Left lung (tissue), 10 donors: ENCODE data around the gene TANGO2. TPM values are rescaled to one million over a fixed set of nuclear protein-coding genes. Genes with fewer than 3 reads are reported as not detected.

Experiments used
- ATAC-seq: fragments of 200-7000 bp; cut with Tn5 transposase; one replicate; pipeline ENCODE4 v1.9.1; 2020; ENCODE audit warnings: moderate library complexity
- DNase-seq, 4 donors: peaks; one replicate each; pipeline ENCODE4 v3.0.0-alpha.2; 2013 to 2020
- H3K27ac ChIP-seq, 2 donors: fragments of 200-600 bp; sonication (generic) in 1 of 2; one replicate each; pipeline versions ENCODE4 v1.5.0 to v1.8.0; 2020 to 2021
- H3K27me3 ChIP-seq, 2 donors: fragments of 200-600 bp; sonication (generic) in 1 of 2; one replicate each; pipeline versions ENCODE4 v1.5.0 to v1.8.0; 2020 to 2021
- H3K36me3 ChIP-seq, 2 donors: fragments of 200-600 bp; sonication (generic) in 1 of 2; one replicate each; pipeline versions ENCODE4 v1.5.0 to v1.8.0; 2020 to 2021
- H3K4me1 ChIP-seq, 2 donors: fragments of 200-600 bp; one replicate each; pipeline ENCODE4 v1.8.0; 2021
- H3K4me3 ChIP-seq, 2 donors: fragments of 200-600 bp; sonication (generic) in 1 of 2; one replicate each; pipeline versions ENCODE4 v1.5.0 to v1.8.0; 2020 to 2021; ENCODE audit warnings: mild to moderate bottlenecking in 1 of 2
- H3K9me3 ChIP-seq, 2 donors: fragments of 200-600 bp; sonication (generic) in 1 of 2; one replicate each; pipeline versions ENCODE4 v1.5.0 to v1.8.0; 2020 to 2021
- CTCF ChIP-seq, 2 donors: fragments of 200-600 bp; sonication (generic) in 1 of 2; IDR thresholded peaks; one replicate each; pipeline versions ENCODE4 v1.5.0 to v1.8.0; 2021; ENCODE audit warnings: antibody characterized with exemption in 2 of 2
- intact Hi-C, 2 donors: fragments of 100-400 bp; cut with DNase I; formaldehyde crosslinking; loops; one replicate each; pipeline versions ENCODE4 v1.11.2 to v1.14.2; 2022
- polyA plus RNA-seq, 6 donors: library from polyadenylated mRNA; unstranded; fragments of 120-200 nt; gene quantifications; one replicate each; pipeline ENCODE4 v1.2.1, GENCODE V29; 2013; ENCODE audit not compliant: insufficient read length in 6 of 6
- total RNA-seq, 2 donors: library from RNA; stranded (reverse); fragmentation: NEBNext Ultra II Directional; extraction: Animal tissue kit (Norgen Biotek cat#: 25700); gene quantifications; one replicate each; pipeline ENCODE4 v1.2.1, GENCODE V29; 2021
- donor health status: DM: no; HTN: yes; CAD: no.
- donor health status: DM: no; HTN: no; CAD: no.

Gene TANGO2
- total and polyA plus RNA-seq, 8 donors = 10.9 to 47.2 (median 13.6) TPM

DNA sequence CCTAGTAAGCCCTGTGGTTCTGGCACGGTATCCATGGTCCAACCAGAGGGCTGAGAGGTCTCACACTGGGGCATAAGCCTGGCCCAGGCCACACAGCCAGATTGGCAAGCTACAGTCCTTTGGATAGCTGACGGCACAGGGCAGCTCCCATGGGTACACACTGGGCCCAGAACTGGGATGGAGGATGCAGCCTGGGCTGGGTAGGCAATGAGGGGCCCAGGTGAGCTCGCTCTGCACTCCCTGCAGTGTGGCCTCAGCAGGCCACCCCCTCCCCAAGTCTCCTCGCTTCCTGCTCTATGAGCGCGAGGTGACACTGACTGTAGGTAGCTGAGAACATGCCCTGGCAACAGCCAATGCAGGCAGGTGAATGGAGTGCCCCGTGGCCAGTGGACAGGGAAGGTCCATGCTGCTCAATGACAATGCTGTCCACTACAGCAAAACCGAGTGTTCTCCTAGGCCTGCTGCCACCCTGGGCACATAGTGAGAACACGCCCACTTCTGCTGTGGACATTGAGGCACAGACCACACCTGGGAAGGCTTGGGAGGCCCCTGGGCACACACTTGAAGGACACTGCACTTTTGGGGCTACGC is 8.1 kb upstream of the TANGO2 start:
- Histone ChIP-seq H3K4me1 (peaks cover 8 to 29% of the 10 kb centered on the region in 2 donors), H3K36me3 (no peaks in the 10 kb centered on the region), H3K27me3 (peaks cover 0 to 29% of the 10 kb centered on the region in 2 donors), H3K27ac (no peak overlapping the region), H3K9me3 (no peaks in the 10 kb centered on the region), H3K4me3 (no peak overlapping the region)
- DNase-seq = peak in 1 of 4 donors; percentile 61
- intact Hi-C loops = no loop called here
- no peak for ATAC-seq
- TF ChIP-seq CTCF (IDR thresholded peaks at IDR 0.05) = no peak

GRCh38 chr22:20013382-20013871 is 7.5 kb upstream of the TANGO2 start:
- H3K4me3 ChIP-seq = no peak overlapping the region
- H3K27ac ChIP-seq = no peak overlapping the region
- peak; percentile 54 to 86 (median 67) for DNase-seq
- TF ChIP-seq CTCF (IDR thresholded peaks at IDR 0.05) = peak; percentile 67
- intact Hi-C loops = no loop called here
- peaks cover 0 to 31% of the 10 kb centered on the region in 2 donors for H3K27me3 ChIP-seq
- no peaks in the 10 kb centered on the region for H3K9me3 ChIP-seq
- ATAC-seq = peak; percentile 33
- H3K36me3 ChIP-seq = no peaks in the 10 kb centered on the region
- peaks cover 8 to 29% of the 10 kb centered on the region in 2 donors for H3K4me1 ChIP-seq

- Histone ChIP-seq H3K27ac (no peak overlapping the region), H3K4me1 (peaks cover 8 to 29% of the 10 kb centered on the region in 2 donors), H3K27me3 (peaks cover 0 to 31% of the 10 kb centered on the region in 2 donors), H3K4me3 (no peak overlapping the region), H3K36me3 (no peaks in the 10 kb centered on the region), H3K9me3 (no peaks in the 10 kb centered on the region)
- ATAC-seq (no peak), DNase-seq (peak in 1 of 4 donors; percentile 54)
- no peak for TF ChIP-seq CTCF (IDR thresholded peaks at IDR 0.05)
- intact Hi-C loops = loop anchor here in 1 of 2 donors (2.0 kb wide), 1 partner anchor 46 kb away; no protein-coding TSS in a partner anchor
Observed at GRCh38 chr22:20014526-20015186, 6.3 kb upstream of the TANGO2 start.

- intact Hi-C loops = loop anchor here in 1 of 2 donors (2.0 kb wide), 1 partner anchor 46 kb away; no protein-coding TSS in a partner anchor
- TF ChIP-seq CTCF (IDR thresholded peaks at IDR 0.05) = no peak
Observed at GRCh38 chr22:20015187-20015625, 5.7 kb upstream of the TANGO2 start.

More at GRCh38 chr22:20015187-20015625, 5.7 kb upstream of the TANGO2 start:
- Histone ChIP-seq H3K4me3 (no peak overlapping the region), H3K4me1 (peaks cover 8 to 32% of the 10 kb centered on the region in 2 donors), H3K36me3 (no peaks in the 10 kb centered on the region), H3K27me3 (peaks cover 0 to 31% of the 10 kb centered on the region in 2 donors), H3K27ac (no peak overlapping the region), H3K9me3 (no peaks in the 10 kb centered on the region)
- ATAC-seq (no peak), DNase-seq (peak in 1 of 4 donors; percentile 34)
